Inflammatory macrophage treated with lipopolysaccharide for 4 hours (primary cell): Measurements from ENCODE around the gene PSMD12.
A peak's percentile ranks its signal among the peaks of the same experiment; 100 is the strongest.
"Not testable (repeated sequence)": the region's sequence is repeated elsewhere in the genome, so short reads cannot be mapped to it uniquely, and the experiment has no call there.

Experiments
- DNase-seq: peaks from one replicate; pipeline ENCODE4 v3.0.0-alpha.2; 2020

The PSMD12 gene

DNA sequence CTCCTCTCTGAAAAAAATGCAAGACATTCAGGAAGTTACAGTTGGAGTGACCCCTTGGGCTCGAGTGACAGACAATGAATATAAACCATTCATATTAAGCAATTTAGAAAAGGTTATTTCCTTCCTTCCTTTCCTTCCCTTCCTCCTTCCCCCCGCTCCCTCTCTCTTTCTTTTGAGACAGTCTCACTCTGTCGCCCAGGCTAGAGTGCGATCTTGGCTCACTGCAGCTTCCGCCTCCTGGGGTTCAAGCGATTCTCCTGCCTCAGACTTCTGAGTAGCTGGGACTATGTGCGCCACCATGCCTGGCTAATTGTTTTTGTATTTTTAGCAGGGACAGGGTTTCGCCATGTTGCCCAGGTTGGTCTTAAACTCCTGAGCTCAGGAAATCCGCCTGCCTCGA is 13.2 kb downstream of the PSMD12 start:
- peak; percentile 18 for DNase-seq

DNA sequence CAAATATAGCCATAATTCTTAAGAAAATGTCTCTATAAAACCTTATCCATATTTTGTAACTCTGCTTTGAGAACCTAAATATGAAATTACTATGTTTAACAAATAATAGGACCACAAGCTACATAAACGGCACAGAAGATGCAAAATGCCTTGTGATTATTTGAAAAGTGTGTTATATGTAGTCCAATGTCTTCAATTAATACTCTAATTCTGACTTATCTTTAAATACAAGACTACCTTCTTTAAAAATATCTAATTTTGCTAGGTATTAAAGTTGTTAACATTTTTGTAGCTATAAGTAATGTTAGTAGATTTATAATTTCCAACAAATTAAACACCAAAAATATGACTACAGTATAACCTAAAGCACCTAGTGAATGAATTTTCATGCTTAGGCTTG is 17.0 kb downstream of the PSMD12 start:
- DNase-seq, result no peak

DNA sequence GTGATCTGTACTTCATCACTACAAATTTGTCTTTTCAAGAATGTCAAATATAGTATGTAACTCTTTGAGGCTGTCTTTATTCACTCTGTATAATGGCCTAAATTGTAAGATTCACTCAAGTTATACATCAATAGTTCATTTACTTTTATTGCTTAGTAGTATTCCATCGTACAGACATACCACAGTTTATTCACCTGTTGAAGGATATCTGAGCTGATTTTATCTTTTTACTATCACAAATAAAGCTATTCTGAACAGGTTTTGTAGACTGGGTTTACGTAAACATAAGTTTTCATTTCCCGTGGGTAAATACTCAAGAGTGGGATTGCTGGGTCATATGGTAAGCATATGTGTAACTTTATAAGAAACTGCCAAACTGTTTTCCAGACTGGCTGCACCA is 18.6 kb downstream of the PSMD12 start:
- DNase-seq, result no peak

GRCh38 chr17:67343237-67343636 is 23.1 kb downstream of the PSMD12 start:
- no peak for DNase-seq

DNA sequence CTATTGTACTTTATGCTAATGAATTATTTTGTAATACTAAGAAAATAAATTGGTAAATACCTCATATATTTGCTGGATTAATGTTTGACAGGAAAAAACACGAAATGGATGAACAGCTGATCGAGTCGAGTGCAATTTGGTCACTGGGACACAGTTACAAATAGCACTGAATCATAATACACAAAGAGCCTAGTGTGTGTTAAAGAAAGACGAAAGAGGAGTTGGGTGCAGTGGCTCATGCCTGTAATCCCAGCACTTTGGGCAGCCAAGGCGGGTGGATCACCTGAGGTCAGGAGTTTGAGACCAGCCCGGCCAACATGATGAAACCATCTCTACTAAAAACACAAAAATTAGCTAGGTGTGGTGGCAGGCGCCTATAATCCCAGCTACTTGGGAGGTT is 28.0 kb downstream of the PSMD12 start:
- DNase-seq, result not testable (repeated sequence)

DNA sequence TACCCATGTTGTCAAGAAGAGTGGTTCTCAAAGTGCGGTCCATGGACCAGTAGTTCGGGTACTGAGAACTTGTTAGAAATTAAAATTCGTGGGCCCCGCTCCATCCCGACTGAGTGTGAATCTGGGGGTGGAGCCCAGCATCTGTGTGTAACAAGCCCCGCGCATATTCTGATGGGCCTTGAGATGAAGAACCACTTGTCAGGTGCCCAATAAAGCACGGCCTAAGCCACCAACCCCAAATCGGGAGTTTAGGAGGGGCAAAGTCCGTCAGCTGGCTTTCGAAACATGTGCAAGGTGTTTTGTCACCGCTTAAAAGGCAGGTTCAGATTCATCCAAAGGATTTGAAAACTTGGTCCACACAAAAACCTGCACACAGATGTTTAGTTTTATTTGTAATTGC is 29.5 kb downstream of the PSMD12 start:
- DNase-seq, result no peak

DNA sequence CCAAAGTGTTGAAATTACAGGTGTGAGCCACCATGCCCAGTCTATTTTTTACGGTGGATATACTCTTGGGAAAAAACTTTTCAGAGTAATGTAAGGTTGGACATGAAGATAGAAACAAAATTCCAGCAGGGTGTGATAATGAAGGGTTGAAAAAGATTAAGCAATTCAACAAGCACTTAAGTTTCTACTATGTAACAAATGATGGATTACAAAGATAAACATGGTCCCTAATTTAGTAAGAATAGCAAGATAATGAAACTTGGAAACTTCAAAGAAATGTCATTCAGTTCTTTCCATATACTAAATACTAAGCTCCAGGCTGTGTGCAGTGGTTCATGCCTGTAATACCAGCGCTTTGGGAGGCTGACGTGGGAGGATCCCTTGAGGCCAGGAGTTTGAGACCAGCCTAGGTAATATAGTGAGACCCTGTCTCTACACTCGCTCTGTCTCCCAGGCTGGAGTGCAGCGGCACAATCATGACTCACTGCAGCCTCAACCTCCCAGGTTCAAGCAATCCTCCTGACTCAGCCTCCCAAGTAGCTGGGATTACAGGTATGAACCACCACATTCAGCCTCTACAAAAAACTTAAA is 31.0 kb downstream of the PSMD12 start:
- DNase-seq, result no peak

DNA sequence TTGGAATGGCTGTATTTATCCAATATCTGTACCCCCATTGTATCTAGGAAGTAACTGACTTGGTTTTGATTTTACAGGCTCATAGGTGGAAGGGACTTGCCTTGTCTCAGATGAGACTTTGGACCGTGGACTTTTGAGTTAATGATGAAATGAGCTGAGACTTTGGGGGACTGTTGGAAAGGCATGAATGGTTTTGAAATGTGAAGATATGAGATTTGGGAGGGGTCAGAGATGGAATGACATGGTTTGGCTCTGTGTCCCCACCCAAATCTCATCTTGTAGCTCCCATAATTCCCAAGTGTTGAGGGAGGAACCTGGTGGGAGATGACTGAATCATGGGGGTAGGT is 34.2 kb downstream of the PSMD12 start:
- DNase-seq, result not testable (repeated sequence)

DNA sequence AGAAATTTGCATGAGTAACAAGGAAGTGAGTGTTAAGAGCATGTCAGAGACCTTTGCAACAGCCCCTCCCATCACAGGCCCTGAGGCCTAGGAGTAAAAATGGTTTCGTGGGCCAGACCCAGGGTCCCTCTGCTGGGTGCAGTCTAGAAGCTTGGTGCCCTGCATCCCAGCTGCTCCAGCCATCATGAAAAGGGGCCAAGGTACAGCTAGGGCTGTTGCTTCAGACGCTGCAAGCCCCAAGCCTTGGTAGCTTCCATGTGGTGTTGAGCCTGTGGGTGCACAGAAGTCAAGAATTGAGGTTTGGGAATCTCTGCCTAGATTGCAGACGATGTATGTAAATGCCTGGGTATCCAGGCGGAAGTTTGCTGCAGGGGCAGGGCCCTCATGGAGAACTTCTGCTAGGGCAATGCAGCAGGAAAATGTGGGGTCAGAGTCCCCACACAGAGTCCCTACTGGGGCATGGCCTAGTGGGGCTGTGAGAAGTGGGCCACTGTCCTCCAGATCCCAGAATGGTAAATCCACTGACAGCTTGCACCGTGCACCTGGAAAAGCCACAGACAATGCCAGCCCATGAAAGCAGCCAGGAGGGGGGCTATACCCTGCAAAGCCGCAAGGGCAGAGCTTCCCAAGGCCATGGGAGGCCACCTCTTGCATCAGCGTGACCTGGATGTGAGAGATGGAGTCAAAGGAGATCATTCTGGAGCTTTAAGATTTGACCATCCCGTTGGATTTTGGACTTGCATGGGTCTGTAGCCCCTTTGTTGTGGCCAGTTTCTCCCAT is 34.8 kb downstream of the PSMD12 start:
- DNase-seq, result not testable (repeated sequence)

DNA sequence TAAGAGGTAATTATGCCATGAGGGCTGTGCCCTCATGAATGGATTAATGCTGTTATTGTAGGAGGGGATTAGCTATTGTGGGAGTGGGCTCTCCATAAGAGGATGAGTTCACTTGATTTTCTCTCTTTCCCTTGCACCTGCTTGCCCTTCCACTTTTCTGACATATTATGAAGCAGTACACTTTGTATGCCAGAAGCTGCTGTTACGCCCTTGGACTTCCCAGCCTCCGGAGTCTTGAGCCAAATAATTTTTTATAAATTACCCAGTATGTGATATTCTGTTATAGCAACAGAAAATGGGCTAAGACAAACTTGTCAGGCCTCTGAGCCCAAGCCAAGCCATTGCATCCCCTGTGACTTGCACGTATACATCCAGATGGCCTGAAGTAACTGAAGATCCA is 38.4 kb downstream of the PSMD12 start:
- no peak for DNase-seq

- not testable (repeated sequence) for DNase-seq
Observed at GRCh38 chr17:67326959-67327745, 39.2 kb downstream of the PSMD12 start.

DNA sequence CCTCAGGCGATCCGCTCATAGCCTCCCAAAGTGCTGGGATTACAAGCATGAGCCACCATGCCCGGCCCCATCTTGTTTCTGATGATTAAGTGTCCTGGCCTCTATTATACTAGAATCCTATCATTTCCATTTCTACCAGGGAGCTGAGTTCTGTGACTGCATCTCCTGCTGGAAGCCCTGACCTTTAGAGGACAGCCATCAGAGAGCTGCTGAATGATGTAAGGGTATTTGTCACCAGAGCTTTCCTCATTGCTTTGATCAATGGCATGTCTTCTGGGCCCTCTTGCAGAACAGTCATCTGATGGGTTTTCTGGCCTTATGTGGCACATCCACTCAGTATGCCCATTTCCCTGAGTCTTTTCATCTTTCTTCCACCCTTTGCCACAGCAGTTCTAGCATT is 39.9 kb downstream of the PSMD12 start:
- peak; percentile 14 for DNase-seq

GRCh38 chr17:67324330-67324729 is 42.0 kb downstream of the PSMD12 start:
- DNase-seq, result no peak

GRCh38 chr17:67323445-67323844 is 42.9 kb downstream of the PSMD12 start:
- no peak for DNase-seq

DNA sequence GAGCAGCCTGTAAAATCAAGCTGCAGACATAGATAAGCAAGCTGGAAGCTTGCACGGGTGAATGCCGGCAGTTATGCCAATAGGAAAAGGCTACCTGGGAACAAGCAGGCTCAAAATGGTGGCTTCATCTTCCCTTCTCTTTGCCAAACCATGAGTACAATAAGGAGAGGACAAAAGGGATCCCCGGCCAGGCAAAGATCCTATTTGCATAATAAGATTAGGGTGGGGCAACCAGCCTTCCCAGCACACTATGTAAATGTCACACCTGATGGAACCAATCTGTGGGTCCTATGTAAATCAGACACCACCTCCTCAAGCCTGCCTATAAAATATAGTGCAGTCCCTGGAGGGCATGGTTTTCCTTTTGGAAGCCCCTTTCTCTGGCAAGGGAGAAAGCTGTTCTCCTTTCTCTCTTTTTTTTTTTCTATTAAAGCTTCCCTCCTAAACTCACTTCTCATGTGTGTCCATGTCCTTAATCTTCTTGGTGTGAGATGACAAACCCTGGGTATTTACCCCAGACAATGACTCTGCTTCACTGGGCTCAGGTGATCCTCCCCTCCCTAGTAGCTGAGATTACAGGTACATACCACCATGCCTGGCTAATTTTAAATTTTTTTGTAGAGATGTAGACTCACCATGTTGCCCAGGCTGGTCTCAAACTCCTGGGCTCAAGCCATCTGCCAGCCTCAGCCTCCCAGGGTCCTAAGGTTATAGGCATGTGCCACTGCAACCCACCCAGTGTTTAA is 44.2 kb downstream of the PSMD12 start:
- no peak for DNase-seq

DNA sequence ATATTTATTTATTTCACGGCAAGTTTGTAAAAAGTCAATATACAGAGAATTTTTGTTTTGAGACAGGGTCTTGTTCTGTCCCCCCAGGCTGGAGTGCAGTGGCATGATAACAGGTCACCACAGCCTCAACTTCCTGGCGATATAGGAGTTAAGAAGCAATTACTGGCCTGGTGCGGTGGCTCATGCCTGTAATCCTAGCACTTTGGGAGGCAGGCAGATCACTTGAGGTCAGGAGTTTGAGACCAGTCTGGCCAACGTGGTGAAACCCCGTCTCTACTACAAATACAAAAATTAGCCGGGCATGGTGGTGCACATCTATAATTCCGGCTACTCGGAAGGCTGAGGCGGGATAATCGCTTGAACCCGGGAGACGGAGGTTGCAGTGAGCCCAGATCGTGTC is 44.9 kb downstream of the PSMD12 start:
- not testable (repeated sequence) for DNase-seq

DNA sequence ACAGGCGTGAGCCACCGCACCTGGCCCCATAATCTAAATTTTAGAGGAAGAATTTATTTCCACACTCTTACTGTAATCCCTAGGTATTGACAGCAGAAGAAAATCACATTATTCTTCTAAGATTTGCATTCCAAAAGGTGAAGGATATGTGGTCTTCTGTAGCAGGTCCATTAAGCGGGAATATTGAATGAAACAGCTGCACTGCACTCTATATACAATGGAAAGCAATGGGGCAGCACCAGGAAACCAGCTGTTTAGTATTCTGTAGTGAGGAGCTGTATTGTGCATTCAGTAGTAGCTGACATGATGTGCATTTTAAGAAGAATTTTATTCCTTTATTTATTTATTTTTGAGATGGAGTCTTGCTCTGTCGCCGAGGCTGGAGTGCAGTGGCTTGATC is 49.6 kb downstream of the PSMD12 start:
- DNase-seq, result no peak

GRCh38 chr17:67315865-67316264 is 50.5 kb downstream of the PSMD12 start:
- DNase-seq, result peak; percentile 31

DNA sequence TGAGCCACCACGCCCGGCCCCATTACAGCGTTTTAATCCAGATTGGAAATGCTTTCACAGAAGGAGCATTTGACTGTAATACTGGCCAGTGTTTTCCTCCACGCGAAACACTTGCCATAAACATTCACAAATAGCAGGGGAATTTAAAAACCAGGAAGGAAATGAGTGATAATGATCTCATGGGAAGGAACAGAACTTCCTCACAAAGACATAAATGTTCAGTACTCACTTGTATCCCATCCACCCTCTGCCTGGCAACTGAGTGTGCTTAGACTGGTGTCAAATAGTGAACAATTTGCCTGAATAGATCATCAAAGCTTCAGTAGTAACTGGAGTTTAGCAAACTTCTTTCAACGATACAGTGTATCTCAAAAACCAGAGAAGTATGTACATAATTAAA is 54.1 kb downstream of the PSMD12 start:
- peak; percentile 74 for DNase-seq

DNA sequence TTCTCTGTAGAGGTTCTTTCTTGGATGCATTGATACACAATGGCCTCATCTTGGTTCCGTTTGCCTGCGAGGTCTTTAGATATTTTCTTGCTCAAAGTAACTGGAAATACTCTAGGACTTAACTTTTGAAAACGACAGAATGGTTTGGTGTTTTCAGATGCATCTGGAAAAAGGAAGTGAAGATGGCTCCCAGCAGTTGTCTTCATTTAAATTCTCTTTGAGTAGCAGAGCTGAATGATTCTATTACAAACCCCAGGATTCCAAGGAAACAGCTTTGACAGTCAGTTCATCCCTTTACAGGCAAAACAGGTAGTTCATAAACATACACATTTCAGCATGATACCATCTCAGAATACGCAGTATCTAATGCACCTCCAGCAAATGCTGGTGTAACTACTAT is 54.8 kb downstream of the PSMD12 start:
- no peak for DNase-seq

- DNase-seq, result no peak
Observed at GRCh38 chr17:67310406-67310805, 56.0 kb downstream of the PSMD12 start.

- not testable (repeated sequence) for DNase-seq
Observed at GRCh38 chr17:67305446-67306235, 60.7 kb downstream of the PSMD12 start.
